HG03159 (cell line): ENCODE data around the gene SLC38A7.
"Not testable (repeated sequence)": the region's sequence is repeated elsewhere in the genome, so short reads cannot be mapped to it uniquely, and the experiment has no call there.

ENCODE experiments used
- ATAC-seq: cut with Tn5 transposase; IDR thresholded peaks from one replicate; pipeline ENCODE4 v1.9.1; 2021; ENCODE audit warnings: mild to moderate bottlenecking, moderate library complexity; ENCODE audit not compliant: unreplicated experiment

The SLC38A7 gene

GRCh38 chr16:58678716-58679115 is 5.9 kb downstream of the SLC38A7 start:
- no peak for ATAC-seq

GRCh38 chr16:58678269-58678668 is 6.3 kb downstream of the SLC38A7 start:
- no peak for ATAC-seq

- no peak for ATAC-seq
Measured at GRCh38 chr16:58670946-58671583, 13.5 kb downstream of the SLC38A7 start.

GRCh38 chr16:58670177-58670576 is 14.4 kb downstream of the SLC38A7 start:
- ATAC-seq, result no peak

GRCh38 chr16:58665200-58665599 is 19.4 kb downstream of the SLC38A7 start:
- no peak for ATAC-seq

GRCh38 chr16:58661199-58661830 is 23.3 kb downstream of the SLC38A7 start:
- ATAC-seq, result peak; percentile 84

GRCh38 chr16:58659911-58660310 is 24.7 kb downstream of the SLC38A7 start:
- not testable (repeated sequence) for ATAC-seq

- no peak for ATAC-seq
Measured at GRCh38 chr16:58658796-58659211, 25.8 kb downstream of the SLC38A7 start.

- no peak for ATAC-seq
Measured at GRCh38 chr16:58656899-58657298, 27.7 kb downstream of the SLC38A7 start.

GRCh38 chr16:58655215-58655596 is 29.4 kb downstream of the SLC38A7 start:
- ATAC-seq, result no peak

- no peak for ATAC-seq
Measured at GRCh38 chr16:58654560-58655214, 29.9 kb downstream of the SLC38A7 start.

- no peak for ATAC-seq
Measured at GRCh38 chr16:58652741-58653140, 31.8 kb downstream of the SLC38A7 start.

- ATAC-seq, result no peak
Measured at GRCh38 chr16:58651965-58652348, 32.6 kb downstream of the SLC38A7 start.

GRCh38 chr16:58649707-58650106 is 34.9 kb downstream of the SLC38A7 start:
- no peak for ATAC-seq

- no peak for ATAC-seq
Measured at GRCh38 chr16:58647107-58647506, 37.5 kb downstream of the SLC38A7 start.

- ATAC-seq, result no peak
Measured at GRCh38 chr16:58644765-58645487, 39.6 kb downstream of the SLC38A7 start.

GRCh38 chr16:58644108-58644507 is 40.5 kb downstream of the SLC38A7 start:
- no peak for ATAC-seq

- ATAC-seq, result no peak
Measured at GRCh38 chr16:58640949-58641348, 43.6 kb downstream of the SLC38A7 start.

GRCh38 chr16:58639836-58640235 is 44.7 kb downstream of the SLC38A7 start:
- no peak for ATAC-seq

- ATAC-seq, result no peak
Measured at GRCh38 chr16:58639230-58639629, 45.3 kb downstream of the SLC38A7 start.

- no peak for ATAC-seq
Measured at GRCh38 chr16:58638148-58639036, 46.2 kb downstream of the SLC38A7 start.
